Large intestine (tissue), 3 donors: Measurements from ENCODE around the gene PTPRG. TPM values are rescaled to one million over a fixed set of nuclear protein-coding genes. Genes with fewer than 3 reads are reported as not detected.

Source experiments
- DNase-seq, 2 donors: peaks; one replicate each; pipeline versions ENCODE4 v3.0.0 to v3.0.0-alpha.2; 2013
- H3K27ac ChIP-seq: one replicate; pipeline ENCODE4 v1.5.1; 2013; ENCODE audit warnings: low read length
- H3K27me3 ChIP-seq: 2 replicates; pipeline ENCODE4 v1.6.1; 2013; ENCODE audit warnings: low read length; ENCODE audit not compliant: control insufficient read depth, insufficient read depth
- H3K36me3 ChIP-seq: 2 replicates; pipeline ENCODE4 v1.6.1; 2013; ENCODE audit warnings: low read length; ENCODE audit not compliant: control insufficient read depth, insufficient read depth
- H3K4me1 ChIP-seq: one replicate; pipeline ENCODE4 v1.6.1; 2013; ENCODE audit warnings: low read length; ENCODE audit not compliant: control insufficient read depth, insufficient read depth
- H3K4me3 ChIP-seq: one replicate; pipeline ENCODE4 v1.5.1; 2013; ENCODE audit warnings: low read length
- H3K9me3 ChIP-seq: one replicate; pipeline ENCODE4 v1.6.1; 2013; ENCODE audit warnings: mild to moderate bottlenecking, low read depth, low read length, moderate library complexity; ENCODE audit not compliant: control insufficient read depth
- WGBS: methylation state at CpG from one replicate; pipeline ENCODE4 v1.1.5; 2013; ENCODE audit warnings: low lambda C conversion rate; ENCODE audit not compliant: insufficient coverage; 5-methylcytosine and 5-hydroxymethylcytosine counted together
- polyA plus RNA-seq: library from polyadenylated mRNA; unstranded; fragments of 120-200 nt; gene quantifications from one replicate; pipeline ENCODE4 v1.2.1, GENCODE V29; 2013

Gene PTPRG
- polyA plus RNA-seq, 1 donor = 18.3 TPM

GRCh38 chr3:62214850-62215249 lies 653.5 kb downstream of the PTPRG start:
- peaks cover 13% of the 10 kb centered on the region for H3K36me3 ChIP-seq
- WGBS = no CpG with 5 or more reads among the region's 4 CpGs

GRCh38 chr3:62220616-62221015 lies 659.2 kb downstream of the PTPRG start:
- H3K4me3 ChIP-seq = no peak overlapping the region
- H3K4me1 ChIP-seq = no peaks in the 10 kb centered on the region
- no peak for DNase-seq
- H3K9me3 ChIP-seq = no peaks in the 10 kb centered on the region
- H3K27ac ChIP-seq = no peak overlapping the region
- H3K27me3 ChIP-seq = no peaks in the 10 kb centered on the region
- H3K36me3 ChIP-seq = peaks cover 21% of the 10 kb centered on the region

More at GRCh38 chr3:62214850-62215249, 653.5 kb downstream of the PTPRG start:
- no peak for DNase-seq
- Histone ChIP-seq H3K4me1 (no peaks in the 10 kb centered on the region), H3K27ac (no peak overlapping the region), H3K27me3 (no peaks in the 10 kb centered on the region), H3K4me3 (no peak overlapping the region), H3K9me3 (no peaks in the 10 kb centered on the region)

- Histone ChIP-seq H3K4me1 (no peaks in the 10 kb centered on the region), H3K9me3 (no peaks in the 10 kb centered on the region), H3K27ac (no peak overlapping the region), H3K27me3 (no peaks in the 10 kb centered on the region), H3K4me3 (no peak overlapping the region), H3K36me3 (peaks cover 11% of the 10 kb centered on the region)
- DNase-seq = no peak
- WGBS = no CpG with 5 or more reads among the region's 2 CpGs
These were observed 663.7 kb downstream of the PTPRG start for GRCh38 chr3:62225051-62225450.

- no CpG with 5 or more reads among the region's 6 CpGs for WGBS
- no peak for DNase-seq
- Histone ChIP-seq H3K4me3 (no peak overlapping the region), H3K36me3 (peaks cover 2% of the 10 kb centered on the region), H3K27me3 (no peaks in the 10 kb centered on the region), H3K27ac (no peak overlapping the region), H3K4me1 (no peaks in the 10 kb centered on the region), H3K9me3 (no peaks in the 10 kb centered on the region)
These were observed 665.4 kb downstream of the PTPRG start for GRCh38 chr3:62226601-62227339.

- no peak overlapping the region for H3K4me3 ChIP-seq
- no peak overlapping the region for H3K27ac ChIP-seq
- no peaks in the 10 kb centered on the region for H3K27me3 ChIP-seq
- no peaks in the 10 kb centered on the region for H3K36me3 ChIP-seq
- DNase-seq = peak; percentile 15 to 57
- 100% methylated on average over 1 of the region's 3 CpGs for WGBS
- H3K4me1 ChIP-seq = no peaks in the 10 kb centered on the region
- no peaks in the 10 kb centered on the region for H3K9me3 ChIP-seq
These were observed 667.1 kb downstream of the PTPRG start for GRCh38 chr3:62228467-62228866.

- Histone ChIP-seq H3K27me3 (no peaks in the 10 kb centered on the region), H3K36me3 (no peaks in the 10 kb centered on the region), H3K27ac (no peak overlapping the region), H3K9me3 (no peaks in the 10 kb centered on the region), H3K4me3 (no peak overlapping the region), H3K4me1 (no peaks in the 10 kb centered on the region)
- no peak for DNase-seq
- WGBS = no CpG with 5 or more reads among the region's 5 CpGs
These were observed 667.8 kb downstream of the PTPRG start for GRCh38 chr3:62229211-62229610.

GRCh38 chr3:62229908-62230307 lies 668.5 kb downstream of the PTPRG start:
- DNase-seq = no peak
- Histone ChIP-seq H3K4me3 (no peak overlapping the region), H3K36me3 (no peaks in the 10 kb centered on the region), H3K27ac (no peak overlapping the region), H3K9me3 (no peaks in the 10 kb centered on the region), H3K4me1 (no peaks in the 10 kb centered on the region), H3K27me3 (no peaks in the 10 kb centered on the region)
- WGBS = no CpG with 5 or more reads among the region's 1 CpG

- Histone ChIP-seq H3K9me3 (no peaks in the 10 kb centered on the region), H3K36me3 (no peaks in the 10 kb centered on the region), H3K27me3 (no peaks in the 10 kb centered on the region), H3K27ac (no peak overlapping the region), H3K4me1 (no peaks in the 10 kb centered on the region), H3K4me3 (no peak overlapping the region)
- DNase-seq = no peak
- WGBS = 80% methylated on average over 2 of the region's 6 CpGs
These were observed 671.7 kb downstream of the PTPRG start for GRCh38 chr3:62233065-62233464.

- Histone ChIP-seq H3K4me1 (no peaks in the 10 kb centered on the region), H3K27ac (no peak overlapping the region), H3K36me3 (no peaks in the 10 kb centered on the region), H3K4me3 (no peak overlapping the region), H3K9me3 (no peaks in the 10 kb centered on the region), H3K27me3 (no peaks in the 10 kb centered on the region)
- 82% methylated on average over 3 of the region's 4 CpGs for WGBS
- no peak for DNase-seq
These were observed 674.6 kb downstream of the PTPRG start for GRCh38 chr3:62236016-62236415.

- no peak for DNase-seq
These were observed 676.0 kb downstream of the PTPRG start for GRCh38 chr3:62237286-62237948.

GRCh38 chr3:62238003-62238402 lies 676.6 kb downstream of the PTPRG start:
- no peak overlapping the region for H3K27ac ChIP-seq
- no CpG with 5 or more reads among the region's 5 CpGs for WGBS
- DNase-seq = no peak

More at GRCh38 chr3:62237286-62237948, 676.0 kb downstream of the PTPRG start:
- Histone ChIP-seq H3K4me3 (no peak overlapping the region), H3K36me3 (no peaks in the 10 kb centered on the region), H3K4me1 (no peaks in the 10 kb centered on the region), H3K9me3 (no peaks in the 10 kb centered on the region), H3K27ac (no peak overlapping the region), H3K27me3 (no peaks in the 10 kb centered on the region)
- WGBS = 90% methylated on average over 2 of the region's 5 CpGs

More at GRCh38 chr3:62238003-62238402, 676.6 kb downstream of the PTPRG start:
- Histone ChIP-seq H3K4me3 (no peak overlapping the region), H3K36me3 (no peaks in the 10 kb centered on the region), H3K9me3 (no peaks in the 10 kb centered on the region), H3K27me3 (no peaks in the 10 kb centered on the region), H3K4me1 (no peaks in the 10 kb centered on the region)
